GM20431 (cell line): ENCODE measurements around the gene RGSL1.

Source experiments
- in situ Hi-C: fragments of 300-500 bp; cut with MseI, MboI; formaldehyde crosslinking; loops from one replicate; pipeline ENCODE4 v1.15.0; 2020; ENCODE audit warnings: low sequenced_read_pairs; ENCODE audit not compliant: unreplicated experiment

Gene RGSL1

DNA sequence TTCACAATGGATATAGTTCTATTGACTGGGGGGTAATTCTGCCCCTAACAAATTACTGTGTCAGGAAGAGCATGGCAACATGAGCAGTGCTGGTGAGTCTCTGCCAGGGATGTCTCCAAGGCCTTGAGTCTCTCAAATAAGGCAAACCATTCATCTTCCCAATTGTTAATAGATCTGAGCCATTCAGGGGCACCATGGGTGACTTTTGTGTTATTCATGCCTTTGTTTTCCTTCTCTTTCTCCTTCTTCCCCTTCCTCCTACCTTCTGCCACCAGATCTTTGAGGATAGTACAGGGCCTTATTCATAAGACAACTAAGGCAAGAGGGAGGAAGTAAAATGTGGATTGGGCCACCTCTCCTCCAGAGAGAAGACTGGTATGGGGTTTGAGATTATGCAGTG, at the start of gene RGSL1:
Gene RGSL1 (plus strand): TSS at position 60 of the 400 bp plus-strand sequence. CDS start 20 bp downstream, at position 80.
- in situ Hi-C loops = no loop called here

DNA sequence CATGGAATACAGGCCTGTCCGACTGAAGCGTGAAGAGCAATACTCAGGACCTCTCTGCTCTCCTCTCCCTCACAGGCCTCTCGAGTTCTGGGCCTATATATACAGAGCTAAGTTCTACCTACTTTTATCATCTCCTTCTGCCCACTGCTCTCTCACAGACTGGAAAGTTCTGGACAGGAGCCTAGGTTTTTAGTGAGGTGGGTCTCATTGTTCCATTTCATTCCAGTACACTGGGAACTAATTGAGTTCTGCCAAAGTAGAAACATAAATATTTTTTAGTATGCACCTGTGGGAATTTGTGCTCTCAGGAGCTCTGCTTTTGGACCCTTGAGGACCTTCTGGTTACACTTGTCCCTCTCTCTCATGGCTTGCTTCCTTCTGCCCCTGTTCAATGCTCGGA, 49.4 kb upstream of the RGSL1 start, which contains the start of gene TEDDM1:
Gene TEDDM1 (minus strand): TSS at position 101 of the 400 bp plus-strand sequence. CDS start 182 bp downstream, outside the sequence.
- in situ Hi-C loops = no loop called here

DNA sequence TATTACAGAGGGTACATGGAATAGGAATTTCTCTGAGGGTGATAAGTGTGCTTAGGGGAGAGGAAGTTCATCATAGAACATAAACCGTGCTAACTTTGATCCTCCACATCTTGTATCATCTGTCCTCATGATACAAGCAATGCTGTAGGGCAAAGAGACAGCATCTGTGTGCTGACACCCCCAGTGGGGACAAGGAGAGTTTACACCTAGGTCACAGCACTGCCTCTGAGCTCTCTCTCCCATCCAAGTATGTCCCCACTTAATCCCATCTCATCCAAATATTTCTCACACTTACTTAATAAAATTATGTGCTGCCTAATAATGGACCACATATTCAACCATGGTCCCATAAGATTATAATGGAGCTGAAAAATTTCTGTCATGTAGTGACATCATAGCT, 45.2 kb upstream of the RGSL1 start:
- in situ Hi-C loops = no loop called here

DNA sequence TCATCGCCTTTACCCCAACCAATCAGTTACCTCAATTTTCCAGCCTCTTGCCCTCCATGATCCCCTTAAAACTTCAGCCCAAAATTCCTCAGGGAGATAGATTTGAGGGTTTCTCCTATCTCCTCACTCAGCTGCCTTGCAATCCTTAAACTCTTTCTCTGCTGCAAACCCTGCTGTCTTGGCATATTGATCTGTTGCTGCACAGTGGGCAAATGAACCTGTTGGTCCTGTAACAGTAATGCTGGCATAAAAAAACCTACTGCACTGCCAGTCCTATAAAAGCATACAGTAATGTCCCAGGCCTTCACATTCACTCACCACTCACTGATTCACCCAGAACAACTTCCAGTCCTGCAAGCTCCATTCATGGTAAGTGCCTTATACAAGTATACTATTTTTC, 44.4 kb upstream of the RGSL1 start:
- in situ Hi-C loops = no loop called here

DNA sequence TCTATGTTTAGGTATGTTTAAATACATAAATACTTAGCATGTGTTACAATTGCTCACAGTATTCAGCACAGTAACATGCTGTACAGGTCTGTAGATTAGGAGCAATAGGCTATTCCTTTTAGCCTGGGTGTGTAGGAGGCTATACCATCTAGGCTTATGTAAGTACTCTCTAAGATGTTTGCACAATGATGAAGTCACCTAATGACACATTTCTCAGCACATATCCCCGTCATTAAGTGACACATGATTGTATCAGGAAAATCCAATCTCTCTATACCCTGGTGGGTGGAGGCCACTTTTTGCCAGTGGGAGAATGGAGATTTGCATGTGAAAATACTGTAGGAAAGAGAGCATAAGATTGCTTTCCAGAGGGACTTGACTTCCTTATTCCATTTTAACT, 43.9 kb upstream of the RGSL1 start:
- in situ Hi-C loops = no loop called here

DNA sequence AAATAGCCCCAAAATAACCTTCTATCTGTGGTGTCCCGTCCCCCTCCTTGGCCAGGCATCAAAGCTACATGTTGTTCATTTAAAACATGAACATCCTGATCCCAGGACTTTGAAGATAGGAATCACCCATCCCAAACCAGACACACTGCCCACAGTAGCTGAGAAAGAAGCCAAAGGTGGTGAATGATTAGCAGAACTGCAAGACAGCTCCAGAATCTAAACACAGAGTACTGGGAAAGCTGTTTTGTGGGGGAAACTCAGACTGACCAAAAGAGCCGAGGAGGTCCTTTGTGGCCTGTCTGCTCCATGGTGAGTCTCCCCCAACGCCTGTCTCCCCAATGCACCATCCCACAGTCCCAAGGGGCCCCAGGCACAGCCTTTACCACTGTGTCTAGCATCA, 42.2 kb upstream of the RGSL1 start:
- in situ Hi-C loops = no loop called here

DNA sequence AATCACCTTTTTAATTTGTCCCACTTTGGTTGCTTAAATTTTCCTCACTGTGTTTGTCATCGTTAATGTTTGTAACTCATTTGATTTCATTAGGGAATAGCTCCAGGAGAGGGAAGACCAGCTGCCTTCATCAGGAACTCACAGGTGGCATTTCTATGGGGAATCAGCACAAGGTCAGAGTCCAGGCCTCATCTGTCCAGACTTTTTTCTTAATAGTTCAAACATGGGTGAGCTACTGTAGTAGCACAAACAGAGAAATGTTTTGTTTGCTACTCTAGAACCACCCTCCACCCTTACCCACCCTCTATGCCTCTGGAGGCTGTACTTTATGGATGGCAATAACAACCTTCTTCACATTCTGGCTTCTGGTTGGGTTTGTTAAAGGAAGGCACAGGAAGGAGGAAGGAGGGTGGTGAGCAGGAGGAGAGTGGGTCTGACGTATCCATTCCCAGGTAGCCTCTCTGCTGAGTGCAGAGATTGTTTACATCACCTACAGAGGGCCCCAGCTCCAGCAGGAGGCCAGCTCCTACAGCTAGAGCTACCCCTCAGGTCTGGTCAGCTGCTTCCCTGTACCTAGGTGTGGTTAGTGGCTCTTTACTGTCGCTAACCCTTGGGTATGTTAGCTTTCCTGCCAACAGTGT, 41.4 kb upstream of the RGSL1 start:
- in situ Hi-C loops = no loop called here

DNA sequence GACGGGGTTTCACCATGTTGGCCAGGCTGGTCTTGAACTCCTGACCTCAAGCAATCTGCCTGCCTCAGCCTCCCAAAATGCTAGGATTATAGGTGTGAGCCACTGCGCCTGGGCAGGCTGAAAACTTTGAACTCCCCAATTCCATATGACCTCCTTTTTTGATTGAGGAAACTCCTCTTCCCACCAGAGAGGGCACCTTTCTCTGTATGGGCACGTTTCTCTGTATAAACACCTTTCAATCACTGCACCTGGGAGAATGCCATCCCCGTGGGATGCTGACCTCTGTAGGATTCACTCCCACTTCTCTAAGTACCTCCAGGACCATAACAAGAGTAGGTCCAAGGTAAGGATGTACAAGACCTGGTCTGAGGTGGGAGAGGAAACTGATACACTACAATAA, 39.8 kb upstream of the RGSL1 start:
- in situ Hi-C loops = no loop called here

DNA sequence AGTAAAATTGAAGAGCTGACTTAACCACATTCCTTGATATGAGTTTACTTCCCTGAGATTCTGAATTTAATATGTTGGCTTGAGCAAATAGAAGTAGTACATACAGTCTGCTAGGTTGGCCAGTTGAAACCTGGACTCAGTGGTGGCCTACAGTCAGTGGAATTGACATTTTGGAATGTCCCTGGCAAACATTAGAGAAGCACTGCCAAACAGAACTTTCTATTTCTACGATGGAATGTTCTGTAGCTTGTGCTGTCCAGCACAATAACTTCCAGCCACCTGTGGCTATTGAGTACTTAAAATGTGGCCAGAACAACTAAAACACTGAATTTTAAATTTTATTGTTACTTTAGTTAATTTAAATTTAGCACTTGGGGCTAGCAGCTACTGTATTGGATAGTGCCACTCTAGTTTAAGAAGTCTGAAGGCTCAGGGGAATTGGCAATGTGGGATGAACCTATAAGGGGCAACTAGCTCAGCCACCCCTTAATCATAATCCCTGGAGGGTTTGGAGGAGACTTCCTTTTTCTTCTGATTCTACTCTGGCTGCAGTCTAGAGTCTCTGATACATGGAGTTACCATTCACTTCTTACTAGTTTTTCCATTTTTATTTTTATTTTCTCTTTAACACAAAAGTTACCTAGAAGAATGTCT, 39.2 kb upstream of the RGSL1 start:
- in situ Hi-C loops = no loop called here

DNA sequence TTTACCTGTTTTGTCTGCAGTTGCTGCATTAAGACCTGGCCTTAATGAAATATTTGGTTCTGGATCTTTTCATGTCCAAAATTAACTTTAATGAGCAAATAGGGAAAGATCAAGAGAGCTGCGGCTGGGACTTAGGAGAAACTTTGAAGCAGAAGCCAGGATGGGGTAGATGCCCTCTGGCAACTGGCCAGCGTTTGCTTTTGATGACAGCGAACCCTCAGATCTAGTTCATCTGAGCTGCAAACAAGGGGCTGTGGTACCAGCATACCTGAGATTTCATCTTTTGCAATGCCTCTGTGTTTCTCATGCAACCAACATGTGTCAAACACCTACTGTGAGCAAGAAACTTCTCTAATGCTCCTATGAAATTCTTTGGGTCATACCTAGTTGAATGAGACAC, 36.5 kb upstream of the RGSL1 start:
- in situ Hi-C loops = no loop called here

DNA sequence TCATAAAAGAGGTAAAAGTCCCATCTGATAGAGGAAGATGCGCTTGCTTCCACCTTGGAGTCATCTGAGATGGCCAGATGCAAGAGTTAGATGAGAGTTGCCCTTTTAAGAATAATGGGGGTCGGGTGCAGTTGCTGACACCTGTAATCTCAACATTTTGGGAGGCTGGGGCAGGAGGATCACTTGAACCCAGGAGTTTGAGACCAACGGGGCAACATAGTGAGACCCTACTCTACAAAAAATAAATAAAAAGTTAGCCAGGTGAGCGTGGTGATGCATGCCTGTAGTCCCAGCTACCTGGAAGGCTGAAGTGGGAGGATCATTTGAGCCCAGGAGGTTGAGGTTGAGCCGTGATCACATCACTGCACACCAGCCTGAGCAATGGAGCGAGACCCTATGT, 36.0 kb upstream of the RGSL1 start:
- in situ Hi-C loops = no loop called here

DNA sequence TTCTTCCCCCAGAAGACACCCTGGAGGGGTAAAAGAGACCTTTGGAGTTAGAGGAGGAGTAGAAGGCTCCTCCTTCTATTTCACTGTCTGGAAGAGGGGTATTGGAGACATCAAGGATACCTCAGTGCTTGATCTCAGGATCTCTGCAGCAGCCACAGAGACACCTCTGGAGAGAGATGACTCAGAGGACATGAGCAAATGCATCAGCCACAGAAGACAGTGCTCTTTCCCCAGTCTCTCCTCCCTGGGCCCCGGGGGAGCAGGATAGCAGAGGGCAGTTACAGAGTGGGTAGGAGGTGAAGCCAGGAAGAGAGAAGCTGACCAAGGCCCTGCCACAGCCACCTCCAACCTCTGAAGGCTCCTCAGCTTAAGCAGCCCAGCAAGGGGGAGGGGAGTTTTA, 34.2 kb upstream of the RGSL1 start:
- in situ Hi-C loops = no loop called here

DNA sequence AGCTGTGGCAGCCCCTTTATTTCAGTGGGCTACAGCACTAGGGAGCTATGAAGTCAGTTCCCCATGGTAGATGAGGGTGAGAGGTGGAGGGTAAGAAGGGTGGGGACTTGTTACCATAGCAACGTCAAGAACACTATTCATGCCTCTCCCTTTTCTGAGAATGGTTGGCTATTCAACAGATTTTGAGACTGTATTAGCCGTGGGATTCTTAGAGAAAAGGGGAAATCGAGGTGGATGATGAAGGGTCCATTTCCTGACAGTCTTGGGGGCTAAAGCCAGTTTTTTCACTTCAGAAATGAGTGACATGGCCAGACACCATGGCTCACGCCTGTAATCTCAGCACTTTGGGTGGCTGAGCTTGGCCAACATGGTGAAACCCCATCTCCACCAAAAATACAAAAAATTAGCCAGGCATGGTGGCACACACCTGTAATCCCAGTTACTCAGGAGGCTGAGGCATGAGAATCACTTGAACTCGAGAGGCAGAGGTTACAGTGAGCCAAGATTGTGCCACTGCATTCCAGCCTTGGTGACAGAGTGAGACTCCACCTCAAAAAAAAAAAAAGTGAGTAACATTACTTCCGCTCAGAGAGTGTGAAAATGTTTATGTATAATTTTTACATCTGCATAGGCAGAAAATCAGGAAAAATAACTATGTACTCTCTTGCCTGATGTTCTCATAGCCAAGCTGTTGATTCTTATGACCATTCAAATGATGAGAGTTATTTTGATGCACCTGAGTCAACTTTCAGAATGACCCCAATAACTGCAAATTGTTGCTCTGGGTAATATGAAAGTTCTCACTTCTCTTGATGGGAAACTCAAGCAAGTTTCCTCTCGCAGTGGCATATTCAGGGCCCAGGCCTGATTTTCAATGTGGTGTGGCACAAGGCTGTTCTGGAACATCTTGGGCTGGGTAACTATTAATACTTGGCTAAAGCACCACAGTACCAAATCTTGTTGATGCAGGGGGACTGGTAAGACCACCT, 23.2 kb upstream of the RGSL1 start:
- in situ Hi-C loops = no loop called here

DNA sequence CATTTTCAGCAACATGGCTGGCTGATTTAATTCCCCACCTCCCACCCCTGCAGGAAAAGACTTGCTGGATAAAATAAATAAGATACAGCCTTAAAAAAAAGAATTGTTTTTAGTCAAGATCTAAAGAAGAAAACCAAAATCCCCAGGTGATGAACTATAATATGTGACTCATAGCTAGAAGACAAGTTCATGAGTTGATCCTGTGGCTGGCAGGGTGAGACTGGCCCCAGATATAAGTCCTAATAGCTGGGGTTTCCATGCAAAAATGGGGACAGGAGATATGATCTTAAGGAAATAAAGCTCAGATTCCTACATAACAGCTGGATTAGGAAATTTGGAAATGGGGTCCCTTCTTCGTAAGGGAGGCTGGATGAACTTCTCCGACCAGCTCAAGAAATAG, 21.9 kb upstream of the RGSL1 start:
- in situ Hi-C loops = no loop called here

DNA sequence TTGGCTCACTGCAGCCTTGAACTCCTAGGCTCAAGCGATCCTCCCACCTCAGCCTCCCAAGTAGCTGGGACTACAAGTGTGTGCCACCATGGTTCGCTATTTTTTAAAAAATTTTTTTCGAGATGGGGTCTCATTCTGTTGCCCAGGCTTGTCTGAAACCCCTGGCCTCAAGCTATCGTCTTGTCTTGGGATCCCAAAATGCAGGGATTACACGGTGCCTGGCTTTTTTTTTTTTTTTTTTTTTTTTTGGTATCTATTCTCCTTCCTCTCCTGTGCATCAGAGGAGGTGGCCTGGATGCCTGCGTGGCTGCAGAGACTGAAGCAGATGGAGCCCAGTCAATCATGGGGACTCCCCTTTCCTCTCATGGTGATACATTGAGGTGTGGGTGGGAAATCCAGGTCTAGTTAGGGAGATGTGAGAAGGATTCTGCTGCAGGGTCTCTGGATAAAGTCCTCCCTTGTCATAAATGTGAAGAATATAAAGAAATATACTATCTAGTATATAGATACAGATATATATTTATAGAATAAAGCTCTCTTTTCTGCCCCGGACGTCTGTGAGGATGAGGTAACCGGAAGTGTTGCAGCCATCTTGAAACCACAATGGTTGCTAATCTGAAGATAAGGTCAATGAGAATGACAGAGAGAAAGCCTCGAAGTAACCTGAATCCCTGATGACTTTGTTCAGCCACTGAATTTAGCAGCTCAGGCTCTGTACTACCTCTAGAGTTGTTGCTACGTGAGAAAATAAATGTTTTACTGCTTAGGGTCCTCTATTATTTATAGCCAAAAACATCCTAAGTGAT, 19.5 kb upstream of the RGSL1 start:
- in situ Hi-C loops = no loop called here

DNA sequence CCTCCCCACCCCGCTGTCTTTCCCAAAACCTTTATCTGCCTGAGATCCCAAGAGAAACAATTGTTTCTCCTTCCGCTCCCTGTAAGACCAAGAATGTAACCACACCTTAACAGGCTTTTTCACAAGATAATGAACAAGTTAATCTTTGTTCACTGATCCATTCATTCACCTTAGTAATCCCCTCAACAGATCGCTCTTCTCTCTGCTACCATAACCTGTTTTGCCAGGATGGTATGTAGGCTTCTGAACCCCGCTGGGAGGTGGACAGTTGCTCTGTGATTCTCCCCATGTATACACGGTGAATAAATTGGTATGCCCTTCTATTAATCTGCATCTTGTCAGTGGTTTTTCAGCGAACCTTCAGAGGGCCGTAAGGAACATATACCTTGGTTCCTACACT, 18.7 kb upstream of the RGSL1 start:
- in situ Hi-C loops = no loop called here

DNA sequence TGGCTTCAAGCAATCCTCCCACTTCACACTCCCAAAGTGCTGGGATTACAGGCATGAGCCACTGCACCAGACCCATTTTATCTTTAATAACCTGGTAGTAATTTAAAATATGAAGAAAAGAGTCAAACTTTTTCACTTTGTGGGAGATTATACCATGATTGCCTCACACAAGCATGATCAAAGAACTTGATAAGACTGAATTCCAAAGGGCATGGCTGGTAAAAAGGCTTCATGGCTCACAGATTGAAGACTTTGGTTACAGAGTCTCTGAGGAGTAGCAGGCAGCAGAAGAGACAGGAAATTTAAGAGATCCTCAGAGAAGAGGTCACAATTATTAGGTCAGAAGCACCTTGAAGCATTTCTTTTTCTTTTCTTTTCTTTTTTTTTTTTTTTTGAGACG, 16.4 kb upstream of the RGSL1 start:
- in situ Hi-C loops = no loop called here

DNA sequence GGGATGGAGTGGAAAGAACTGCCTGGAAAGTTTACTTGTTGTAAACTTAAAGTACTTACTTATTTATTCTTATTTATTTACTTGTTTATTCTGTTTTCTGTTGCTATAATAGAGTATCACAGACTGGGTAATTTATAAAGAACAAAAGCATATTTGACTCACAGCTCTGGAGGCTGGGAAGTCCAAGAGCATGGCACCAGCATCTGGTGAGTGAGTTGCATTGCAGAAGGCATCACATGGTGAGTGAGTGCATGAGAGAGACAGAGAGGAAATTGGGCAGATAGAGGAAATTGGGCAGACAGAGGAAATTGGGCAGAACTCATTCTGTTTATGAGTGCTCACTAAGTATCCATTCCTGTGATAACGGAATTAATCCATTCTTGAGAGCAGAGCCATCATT, 11.6 kb upstream of the RGSL1 start:
- in situ Hi-C loops = no loop called here

DNA sequence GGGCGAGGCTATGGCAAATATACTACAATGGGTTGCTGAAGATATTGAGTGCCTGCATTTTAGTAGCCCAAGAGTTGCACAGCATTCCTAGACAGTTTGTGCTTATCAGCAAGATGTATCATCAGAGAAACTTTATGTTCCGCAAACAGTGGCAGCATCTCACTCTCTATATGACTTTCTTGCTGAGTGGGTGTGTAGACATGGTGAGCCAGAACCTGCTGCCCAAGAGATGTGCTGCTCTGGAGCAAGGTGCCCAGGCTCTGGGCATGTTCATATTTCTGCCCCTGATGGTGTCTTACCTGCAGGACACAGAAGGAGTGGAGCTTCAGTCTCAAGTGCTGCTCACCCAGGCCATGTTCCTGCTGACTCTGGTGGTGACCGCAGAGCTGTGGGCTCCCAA, 8.2 kb upstream of the RGSL1 start:
- in situ Hi-C loops = loop anchor here (10.0 kb wide), 1 partner anchor 343 kb away; the partner anchor contains the start of gene NPL

DNA sequence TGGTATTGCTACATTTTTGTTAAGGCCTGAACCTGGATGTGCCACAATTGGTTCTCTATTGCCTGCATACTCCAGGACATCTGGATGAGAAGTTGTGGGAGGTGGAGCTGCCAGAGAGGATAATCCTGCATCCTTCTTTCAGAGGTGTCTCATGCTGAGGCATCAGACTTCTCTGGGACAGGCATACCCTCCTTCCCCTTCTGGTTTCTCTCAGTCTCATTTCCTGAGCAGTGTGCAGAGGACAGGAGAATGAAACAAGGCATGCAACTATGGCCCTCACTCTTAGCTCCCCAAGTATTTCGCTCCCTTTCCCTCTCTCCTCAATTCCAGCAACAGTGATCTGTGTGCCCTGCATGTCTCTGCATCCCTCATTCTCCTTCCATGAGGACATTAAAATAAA, 7.6 kb upstream of the RGSL1 start:
- in situ Hi-C loops = loop anchor here (10.0 kb wide), 1 partner anchor 342 kb away; the partner anchor contains the start of gene NPL
